Measurements from ENCODE around the gene FXYD2. TPM values are rescaled to one million over a fixed set of nuclear protein-coding genes. Genes with fewer than 3 reads are reported as not detected.

FXYD2 gene
- total RNA-seq, 2 donors from 2014 or later = 3.0 TPM

DNA sequence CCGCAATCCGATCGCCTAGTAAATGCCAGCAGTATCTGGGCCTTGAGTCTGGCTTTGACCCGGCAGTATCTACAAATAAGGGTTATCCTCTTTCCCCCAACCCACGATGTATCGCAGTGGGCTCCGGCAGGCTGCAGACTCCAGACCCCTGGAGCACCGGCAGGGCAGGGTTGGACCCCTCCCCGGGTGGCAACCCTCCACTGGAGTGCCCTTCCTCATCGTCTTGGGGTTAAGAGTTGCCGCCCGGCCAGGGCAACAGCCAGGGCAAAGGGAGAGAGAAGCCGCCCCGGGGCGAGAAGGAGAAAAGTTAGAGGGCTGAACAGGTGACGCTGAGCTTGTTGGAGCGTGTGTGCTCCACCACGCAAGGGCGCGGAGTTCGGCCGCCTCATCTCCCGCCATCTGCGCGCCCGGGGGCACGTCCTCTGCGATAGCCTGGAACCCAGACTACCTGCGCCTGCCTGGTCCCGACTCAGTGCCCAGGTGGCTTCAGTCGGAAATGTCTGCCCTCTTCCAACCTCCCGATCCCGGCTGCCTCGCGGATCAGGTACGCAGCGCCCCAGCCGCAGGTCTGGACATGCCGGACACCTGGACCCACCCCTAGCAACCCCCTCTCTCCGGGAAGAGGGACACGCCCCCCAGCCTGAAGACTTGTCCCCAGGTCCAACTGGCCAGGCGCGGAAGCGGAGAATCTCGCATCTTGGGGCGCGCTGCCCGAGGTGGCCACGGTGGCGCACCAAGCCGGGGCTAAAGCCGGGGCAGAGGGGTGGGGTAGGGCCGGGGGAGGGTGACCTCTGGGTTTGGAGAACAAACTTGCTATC, 28.7 kb downstream of the FXYD2 start:
- Mint-ChIP-seq H3K36me3 (ENCODE audit: low read depth) (no peaks in the 10 kb centered on the region), H3K4me3 (peak overlapping the region; percentile 58), H3K9me3 (no peaks in the 10 kb centered on the region), H3K27me3 (ENCODE audit: insufficient read depth) (peaks cover 84% of the 10 kb centered on the region), H3K27ac (no peak overlapping the region), H3K4me1 (peaks cover 9% of the 10 kb centered on the region)
- 10 to 12% methylated on average over 27 to 53 of the region's 53 CpGs for WGBS, 2 experiments (ENCODE audit: insufficient coverage in 1 of 2, insufficient read length in 1 of 2)
- no peak overlapping the region for H3K27ac ChIP-seq (ENCODE audit: low read depth, low read length)
- no peaks in the 10 kb centered on the region for H3K4me1 ChIP-seq (ENCODE audit: control insufficient read depth, insufficient read depth, low read length)
- H3K36me3 ChIP-seq (ENCODE audit: control insufficient read depth, insufficient read depth, low read length) = no peaks in the 10 kb centered on the region
- H3K27me3 ChIP-seq (ENCODE audit: control insufficient read depth, insufficient read depth, low read length, poor library complexity, severe bottlenecking) = peaks cover 87% of the 10 kb centered on the region
- H3K4me3 ChIP-seq (ENCODE audit: low read length) = peak overlapping the region; percentile 74
- TF ChIP-seq, protein P1, sequence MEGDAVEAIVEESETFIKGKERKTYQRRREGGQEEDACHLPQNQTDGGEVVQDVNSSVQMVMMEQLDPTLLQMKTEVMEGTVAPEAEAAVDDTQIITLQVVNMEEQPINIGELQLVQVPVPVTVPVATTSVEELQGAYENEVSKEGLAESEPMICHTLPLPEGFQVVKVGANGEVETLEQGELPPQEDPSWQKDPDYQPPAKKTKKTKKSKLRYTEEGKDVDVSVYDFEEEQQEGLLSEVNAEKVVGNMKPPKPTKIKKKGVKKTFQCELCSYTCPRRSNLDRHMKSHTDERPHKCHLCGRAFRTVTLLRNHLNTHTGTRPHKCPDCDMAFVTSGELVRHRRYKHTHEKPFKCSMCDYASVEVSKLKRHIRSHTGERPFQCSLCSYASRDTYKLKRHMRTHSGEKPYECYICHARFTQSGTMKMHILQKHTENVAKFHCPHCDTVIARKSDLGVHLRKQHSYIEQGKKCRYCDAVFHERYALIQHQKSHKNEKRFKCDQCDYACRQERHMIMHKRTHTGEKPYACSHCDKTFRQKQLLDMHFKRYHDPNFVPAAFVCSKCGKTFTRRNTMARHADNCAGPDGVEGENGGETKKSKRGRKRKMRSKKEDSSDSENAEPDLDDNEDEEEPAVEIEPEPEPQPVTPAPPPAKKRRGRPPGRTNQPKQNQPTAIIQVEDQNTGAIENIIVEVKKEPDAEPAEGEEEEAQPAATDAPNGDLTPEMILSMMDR (conservative IDR thresholded peaks at IDR 0.05) = no peak
- H3K9me3 ChIP-seq (ENCODE audit: control insufficient read depth, low read length) = no peaks in the 10 kb centered on the region
- peak; percentile 76 for DNase-seq
- no peak overlapping the region for H3K9ac ChIP-seq (ENCODE audit: extremely low read depth, low read length, poor library complexity, severe bottlenecking)

DNA sequence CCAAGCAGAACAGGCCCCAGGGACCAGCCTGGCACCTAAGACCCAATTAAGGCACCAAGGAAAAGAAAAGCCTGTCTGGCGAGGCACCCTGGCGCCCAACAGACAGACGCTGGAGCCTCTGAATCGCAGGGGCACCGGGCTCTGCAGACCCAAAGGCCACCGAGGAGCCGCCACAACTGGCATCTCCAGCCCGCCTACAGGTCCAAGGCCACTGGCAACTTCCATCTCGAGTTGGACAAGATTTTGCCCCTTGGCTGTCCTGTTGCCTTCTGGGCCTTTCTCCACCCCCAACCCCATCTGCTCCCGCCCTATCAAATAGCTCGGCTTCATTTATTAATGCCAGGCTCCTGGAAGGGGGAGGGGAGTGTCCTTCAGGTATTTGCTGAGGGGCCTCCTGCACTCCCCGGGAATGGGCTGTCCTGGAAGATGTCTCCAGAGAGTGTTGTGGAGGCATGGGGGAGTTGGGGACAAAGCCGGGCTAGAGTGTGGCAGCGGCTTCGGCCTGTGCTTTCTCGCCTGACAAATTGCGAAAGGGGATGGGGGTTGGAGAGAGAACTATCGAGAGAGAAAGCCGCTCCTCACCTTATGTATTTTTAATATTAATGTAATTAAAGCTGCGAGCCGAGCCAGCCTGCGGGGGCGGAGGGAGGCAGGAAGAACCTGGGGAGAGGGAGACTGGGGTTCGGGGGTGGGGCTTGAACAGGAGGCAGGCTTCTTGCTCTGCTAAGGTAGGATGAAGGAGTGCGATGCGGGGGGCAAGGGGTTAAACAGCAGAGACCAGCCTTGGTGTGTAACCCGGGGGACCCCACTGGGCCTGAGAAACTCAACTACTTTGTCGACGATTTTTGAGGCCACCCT, 29.5 kb downstream of the FXYD2 start:
- TF ChIP-seq, protein P1 (conservative IDR thresholded peaks at IDR 0.05) = no peak
- Mint-ChIP-seq H3K27ac (no peak overlapping the region), H3K27me3 (ENCODE audit: insufficient read depth) (peaks cover 90% of the 10 kb centered on the region), H3K4me3 (peak overlapping the region; percentile 58), H3K9me3 (no peaks in the 10 kb centered on the region), H3K4me1 (peaks cover 9% of the 10 kb centered on the region), H3K36me3 (ENCODE audit: low read depth) (no peaks in the 10 kb centered on the region)
- H3K36me3 ChIP-seq (ENCODE audit: control insufficient read depth, insufficient read depth, low read length) = no peaks in the 10 kb centered on the region
- WGBS, 2 experiments (ENCODE audit: insufficient coverage in 1 of 2, insufficient read length in 1 of 2) = 64 to 68% methylated on average over 11 to 26 of the region's 29 CpGs
- no peaks in the 10 kb centered on the region for H3K9me3 ChIP-seq (ENCODE audit: control insufficient read depth, low read length)
- no peak overlapping the region for H3K27ac ChIP-seq (ENCODE audit: low read depth, low read length)
- H3K27me3 ChIP-seq (ENCODE audit: control insufficient read depth, insufficient read depth, low read length, poor library complexity, severe bottlenecking) = peaks cover 91% of the 10 kb centered on the region
- H3K4me3 ChIP-seq (ENCODE audit: low read length) = peak overlapping the region; percentile 74
- no peaks in the 10 kb centered on the region for H3K4me1 ChIP-seq (ENCODE audit: control insufficient read depth, insufficient read depth, low read length)
- no peak for DNase-seq
- no peak overlapping the region for H3K9ac ChIP-seq (ENCODE audit: extremely low read depth, low read length, poor library complexity, severe bottlenecking)

DNA sequence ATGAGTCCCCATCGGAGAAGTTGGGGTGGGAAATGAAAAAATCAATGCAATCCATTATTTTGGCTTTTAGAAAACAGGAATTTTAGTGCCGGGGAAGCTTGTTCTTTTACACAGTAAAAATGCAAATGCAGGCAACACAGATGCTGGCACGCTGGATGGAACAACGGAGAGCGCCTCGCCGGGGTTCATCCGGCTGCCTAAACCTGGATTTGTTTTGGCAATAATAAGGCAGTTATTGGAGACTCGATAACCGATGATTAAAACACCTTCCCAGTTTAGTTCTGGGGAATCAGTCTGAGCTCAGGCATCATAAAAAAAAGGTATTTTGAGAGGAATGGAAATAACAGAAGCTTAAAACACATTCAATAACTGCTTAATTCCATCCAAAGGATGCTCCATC, 30.4 kb downstream of the FXYD2 start:
- H3K9me3 ChIP-seq (ENCODE audit: control insufficient read depth, low read length) = no peaks in the 10 kb centered on the region
- WGBS, 2 experiments (ENCODE audit: insufficient coverage in 1 of 2, insufficient read length in 1 of 2) = 91% methylated on average over 10 of the region's 10 CpGs
- H3K9me3 Mint-ChIP-seq = no peaks in the 10 kb centered on the region
- TF ChIP-seq, protein P1 (conservative IDR thresholded peaks at IDR 0.05) = no peak
- no peak overlapping the region for H3K27ac Mint-ChIP-seq
- peaks cover 88% of the 10 kb centered on the region for H3K27me3 ChIP-seq (ENCODE audit: control insufficient read depth, insufficient read depth, low read length, poor library complexity, severe bottlenecking)
- no peak for DNase-seq
- no peak overlapping the region for H3K4me3 Mint-ChIP-seq
- no peak overlapping the region for H3K27ac ChIP-seq (ENCODE audit: low read depth, low read length)
- H3K36me3 ChIP-seq (ENCODE audit: control insufficient read depth, insufficient read depth, low read length) = no peaks in the 10 kb centered on the region
- H3K9ac ChIP-seq (ENCODE audit: extremely low read depth, low read length, poor library complexity, severe bottlenecking) = no peak overlapping the region
- H3K4me3 ChIP-seq (ENCODE audit: low read length) = no peak overlapping the region
- peaks cover 88% of the 10 kb centered on the region for H3K27me3 Mint-ChIP-seq (ENCODE audit: insufficient read depth)
- peaks cover 5% of the 10 kb centered on the region for H3K4me1 Mint-ChIP-seq
- no peaks in the 10 kb centered on the region for H3K4me1 ChIP-seq (ENCODE audit: control insufficient read depth, insufficient read depth, low read length)
- no peaks in the 10 kb centered on the region for H3K36me3 Mint-ChIP-seq (ENCODE audit: low read depth)
